Measurements from ENCODE around the gene SV2C.
"Not testable (repeated sequence)": the region's sequence is repeated elsewhere in the genome, so short reads cannot be mapped to it uniquely, and the experiment has no call there.

The SV2C gene

DNA sequence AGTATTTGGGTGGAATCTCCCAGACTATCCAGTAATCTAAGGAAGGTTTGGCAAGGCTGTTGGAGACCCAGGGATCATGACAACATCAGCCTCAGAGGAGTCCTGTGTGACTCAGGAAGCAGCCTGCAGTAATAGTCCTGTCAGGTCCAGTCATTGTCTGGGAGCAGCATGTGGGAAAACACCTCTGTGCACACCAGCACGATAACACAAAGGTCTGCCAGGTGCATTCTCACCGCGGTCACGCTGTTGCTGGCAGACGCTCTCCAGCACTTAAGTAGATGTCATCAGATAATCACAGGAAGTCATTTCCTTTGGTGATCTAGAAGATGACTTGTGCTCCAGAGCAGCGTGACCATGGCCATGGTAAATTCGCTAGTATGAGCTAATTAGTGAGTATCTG lies 220.7 kb downstream of the SV2C start:
- DNase-seq (ENCODE audit: low read depth) = peak; percentile 43

GRCh38 chr5:76305269-76305668 lies 222.1 kb downstream of the SV2C start:
- no peak for DNase-seq (ENCODE audit: low read depth)

- DNase-seq (ENCODE audit: low read depth) = no peak
These were observed 222.6 kb downstream of the SV2C start for GRCh38 chr5:76305775-76306174.

DNA sequence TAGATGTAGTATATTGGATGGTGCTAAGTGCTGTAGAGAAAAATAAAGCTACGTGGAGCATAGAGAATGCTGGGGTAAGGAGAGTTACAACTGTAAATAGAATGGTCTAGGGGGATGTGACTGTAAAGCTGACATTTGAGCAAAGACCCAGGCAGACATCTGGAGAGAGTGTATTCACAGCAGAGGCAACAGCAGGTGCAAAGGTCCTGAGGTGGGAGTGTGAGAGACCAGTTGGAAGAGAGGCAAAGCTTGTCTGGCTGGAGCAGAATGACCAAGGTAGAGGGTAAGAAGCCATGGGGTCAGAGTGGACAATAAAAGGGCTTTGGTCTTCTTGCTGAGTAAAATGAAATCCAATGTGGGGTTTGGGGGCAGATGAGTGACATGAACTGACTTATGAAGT lies 227.0 kb downstream of the SV2C start:
- DNase-seq (ENCODE audit: low read depth) = no peak

GRCh38 chr5:76312783-76313182 lies 229.6 kb downstream of the SV2C start:
- DNase-seq (ENCODE audit: low read depth) = no peak

GRCh38 chr5:76314643-76315042 lies 231.5 kb downstream of the SV2C start:
- no peak for DNase-seq (ENCODE audit: low read depth)

- DNase-seq (ENCODE audit: low read depth) = no peak
These were observed 236.5 kb downstream of the SV2C start for GRCh38 chr5:76319673-76320072.

DNA sequence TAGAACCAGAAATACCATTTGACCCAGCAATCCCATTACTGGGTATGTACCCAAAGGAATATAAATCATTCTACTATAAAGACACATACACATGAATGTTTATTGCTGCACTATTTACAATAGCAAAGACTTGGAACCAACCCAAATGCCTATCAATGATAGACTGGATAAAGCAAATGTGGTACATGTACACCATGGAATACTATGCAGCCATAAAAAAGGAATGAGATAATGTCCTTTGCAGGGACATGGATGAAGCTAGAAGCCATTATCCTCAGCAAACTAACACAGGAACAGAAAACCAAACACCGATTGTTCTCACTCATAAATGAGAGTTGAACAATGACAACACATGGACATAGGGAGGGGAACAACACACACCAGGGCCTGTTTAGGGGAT lies 240.3 kb downstream of the SV2C start:
- not testable (repeated sequence) for DNase-seq (ENCODE audit: low read depth)

GRCh38 chr5:76325326-76325725 lies 242.1 kb downstream of the SV2C start:
- DNase-seq (ENCODE audit: low read depth) = no peak

DNA sequence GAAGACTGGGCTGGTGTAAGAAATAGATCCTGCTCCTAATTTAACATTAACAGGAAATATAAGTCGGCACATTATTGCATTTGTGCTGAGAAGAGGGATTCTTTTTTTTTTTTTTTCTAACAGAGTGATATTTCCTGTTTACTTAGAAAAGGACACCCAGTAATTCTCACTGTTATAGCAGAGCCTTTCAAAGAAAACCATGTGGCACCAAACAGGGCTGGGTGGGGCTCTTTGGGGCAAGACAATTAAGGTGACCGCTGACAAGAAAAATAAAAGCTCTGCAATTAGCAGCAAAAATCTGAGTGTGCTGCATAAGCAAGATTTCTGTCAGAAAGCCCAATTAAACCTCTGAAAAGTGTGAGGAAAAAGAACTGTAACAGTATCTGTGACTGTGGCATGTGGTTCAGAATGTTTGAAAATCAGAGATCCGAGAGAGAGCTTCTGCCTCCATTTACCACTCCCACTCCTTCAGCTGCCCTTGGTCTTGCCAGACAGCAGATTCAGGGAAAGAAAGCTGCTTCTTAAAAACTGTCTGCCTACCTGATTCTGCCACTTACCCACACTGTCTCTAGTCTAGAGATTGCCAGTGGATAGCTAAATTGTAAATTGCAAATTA lies 242.8 kb downstream of the SV2C start:
- DNase-seq (ENCODE audit: low read depth) = no peak

DNA sequence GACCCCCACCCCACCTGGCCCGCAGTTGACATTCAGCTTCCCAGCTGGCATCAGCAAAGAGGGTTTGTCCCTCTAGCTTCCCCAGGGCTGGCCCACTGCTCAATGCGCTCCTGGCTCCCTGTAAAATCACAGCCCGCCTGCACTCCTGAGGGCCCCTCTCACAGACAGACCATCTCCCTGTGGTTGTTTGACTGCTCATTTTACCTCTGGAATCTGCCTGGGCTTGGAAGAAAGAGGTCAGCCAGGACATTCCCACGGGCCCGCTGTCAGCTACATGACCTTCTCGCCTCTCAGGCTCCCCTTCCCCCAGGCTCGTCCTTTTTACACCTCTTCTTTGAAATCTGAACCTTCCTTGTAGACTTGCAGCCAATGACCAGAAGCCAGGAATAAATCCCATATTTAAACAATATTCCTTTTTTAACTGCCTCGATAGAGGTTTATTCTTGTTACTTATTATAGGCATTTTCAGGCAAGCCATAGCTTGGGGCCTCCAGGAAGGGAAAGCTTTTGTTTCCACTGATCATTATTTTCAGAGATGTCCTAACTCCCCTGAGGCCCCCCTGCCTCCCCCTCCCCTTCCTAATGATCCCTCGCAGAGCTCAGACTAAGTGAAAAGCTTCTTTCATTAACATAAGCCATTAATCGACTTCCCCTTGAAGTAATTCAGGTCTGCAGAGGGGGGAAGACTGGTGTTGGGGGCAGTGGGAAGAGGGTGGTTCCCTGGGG lies 243.6 kb downstream of the SV2C start:
- no peak for DNase-seq (ENCODE audit: low read depth)

GRCh38 chr5:76329346-76329745 lies 246.2 kb downstream of the SV2C start:
- DNase-seq (ENCODE audit: low read depth) = no peak

GRCh38 chr5:76331126-76331525 lies 247.9 kb downstream of the SV2C start:
- peak; percentile 8 for DNase-seq (ENCODE audit: low read depth)

- DNase-seq (ENCODE audit: low read depth) = no peak
These were observed 248.9 kb downstream of the SV2C start for GRCh38 chr5:76332102-76332501.

DNA sequence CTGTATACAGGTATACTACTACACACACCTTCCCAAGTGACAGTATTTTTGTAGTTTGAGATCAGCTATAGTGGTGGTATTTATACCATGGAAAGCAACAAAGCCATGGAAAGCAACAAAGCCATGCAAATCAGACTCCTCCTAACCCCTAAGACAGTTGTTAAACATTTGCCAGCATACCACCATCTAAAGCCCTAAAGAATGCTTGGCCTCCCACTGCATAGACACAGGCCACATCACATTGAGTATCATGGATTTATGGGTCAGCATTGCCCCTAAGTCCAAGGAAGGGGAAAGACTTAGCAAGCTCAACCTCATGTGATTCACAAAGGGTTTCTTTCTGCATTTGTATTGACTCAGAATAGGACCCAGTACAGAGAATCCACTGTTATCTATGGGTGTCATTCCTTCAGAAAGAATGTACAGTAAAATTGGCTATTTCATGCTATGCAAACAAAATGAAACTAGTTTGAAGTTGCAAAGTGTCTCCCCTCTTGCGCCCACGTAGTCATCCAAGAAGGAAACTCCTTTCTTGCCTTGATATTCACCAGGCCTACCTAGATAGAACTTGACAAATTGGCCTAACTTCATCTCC lies 249.5 kb downstream of the SV2C start:
- DNase-seq (ENCODE audit: low read depth) = no peak

DNA sequence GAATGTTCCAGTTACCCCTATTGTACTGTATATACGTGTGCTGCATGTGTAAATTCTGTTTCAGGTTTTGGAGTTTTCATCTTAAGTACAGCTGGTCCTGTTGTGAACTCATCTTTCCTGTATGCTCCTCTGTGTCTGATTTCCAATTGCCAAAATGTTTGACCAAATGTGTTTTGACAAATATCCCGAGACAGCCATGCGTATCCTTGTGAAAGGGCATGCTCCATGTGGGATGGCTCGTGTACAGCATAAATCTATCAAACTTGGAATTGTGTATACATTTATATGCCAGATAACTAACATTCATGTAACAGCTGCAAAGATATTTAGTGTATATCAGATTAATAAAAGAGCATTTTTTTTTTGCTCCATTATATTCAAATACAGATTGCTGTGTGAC lies 250.4 kb downstream of the SV2C start:
- no peak for DNase-seq (ENCODE audit: low read depth)

GRCh38 chr5:76334574-76334973 lies 251.4 kb downstream of the SV2C start:
- DNase-seq (ENCODE audit: low read depth) = no peak

- DNase-seq (ENCODE audit: low read depth) = not testable (repeated sequence)
These were observed 252.3 kb downstream of the SV2C start for GRCh38 chr5:76335451-76335850.

GRCh38 chr5:76336253-76336809 lies 253.1 kb downstream of the SV2C start:
- not testable (repeated sequence) for DNase-seq (ENCODE audit: low read depth)

DNA sequence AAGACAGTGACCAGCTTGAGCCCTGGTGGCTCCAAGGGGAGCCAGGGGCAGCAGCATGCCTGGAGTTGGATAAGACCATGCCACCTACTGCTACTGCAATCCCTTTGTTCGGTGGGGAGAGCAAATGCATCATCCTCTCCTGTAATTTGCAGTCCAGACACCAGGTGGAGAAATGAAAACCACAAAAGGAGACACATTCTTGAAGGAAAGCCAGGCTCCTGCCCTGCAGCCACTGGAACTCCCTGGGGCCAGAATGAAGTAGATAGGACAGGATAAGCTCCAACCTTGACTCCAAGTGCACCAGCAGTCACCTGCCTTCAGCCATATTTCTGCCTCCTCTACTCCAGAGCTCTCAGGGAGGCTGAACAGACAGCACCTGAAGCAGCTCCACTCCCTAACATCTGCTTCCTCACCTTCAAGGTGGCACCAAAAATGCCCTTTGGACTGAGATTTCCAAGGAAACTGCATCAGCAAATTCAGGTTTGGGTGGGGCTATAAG lies 254.8 kb downstream of the SV2C start:
- no peak for DNase-seq (ENCODE audit: low read depth)

- no peak for DNase-seq (ENCODE audit: low read depth)
These were observed 256.7 kb downstream of the SV2C start for GRCh38 chr5:76339919-76340318.

DNA sequence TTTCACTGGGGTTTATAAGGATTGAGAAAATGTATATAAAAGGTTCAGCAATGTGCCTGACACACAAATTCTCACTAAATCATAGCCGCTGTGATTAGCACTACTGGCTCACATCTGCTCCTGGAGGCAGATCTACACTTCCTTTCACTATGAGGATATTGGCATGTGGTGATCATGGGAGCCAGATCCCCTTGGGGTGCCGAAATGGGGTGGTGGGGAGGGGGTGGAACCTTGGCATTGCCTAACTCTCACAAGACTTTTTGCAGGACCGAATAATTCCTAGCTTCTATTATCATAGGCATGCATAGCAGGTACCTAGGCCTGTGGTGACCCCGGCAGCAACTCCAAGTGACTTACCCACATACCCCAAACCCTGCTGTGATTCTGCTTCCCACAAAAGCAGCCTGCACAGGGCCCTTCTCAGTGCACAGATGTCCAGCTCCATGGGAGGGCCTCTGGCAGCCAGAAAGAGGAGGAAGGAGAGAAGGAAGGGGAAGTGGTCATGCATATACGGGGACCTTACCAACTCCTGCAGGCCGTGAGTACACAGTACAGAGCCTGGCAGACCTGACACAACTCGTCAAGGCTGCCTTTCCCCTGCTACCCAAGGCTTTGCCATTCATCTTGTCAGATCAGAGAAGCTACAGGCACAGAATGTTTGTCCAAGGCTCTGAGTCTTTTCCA lies 258.6 kb downstream of the SV2C start:
- no peak for DNase-seq (ENCODE audit: low read depth)
